Nephron progenitor cell (in vitro differentiated cells): ENCODE data around the gene KBTBD7.

Experiments
- DNase-seq: peaks from one replicate; pipeline ENCODE4 v3.0.0; 2021
- H3K27ac Mint-ChIP-seq: 2 replicates; pipeline ENCODE4 v1.8.0; 2021; ENCODE audit warnings: mild to moderate bottlenecking, moderate library complexity, mixed read lengths
- H3K27me3 Mint-ChIP-seq: 2 replicates; pipeline ENCODE4 v1.8.0; 2021; ENCODE audit warnings: mild to moderate bottlenecking, low read depth, mixed read lengths; ENCODE audit not compliant: poor library complexity
- H3K36me3 Mint-ChIP-seq: 2 replicates; pipeline ENCODE4 v1.8.0; 2021; ENCODE audit warnings: low read depth, mixed read lengths
- H3K4me1 Mint-ChIP-seq: 2 replicates; pipeline ENCODE4 v1.8.0; 2021; ENCODE audit warnings: mixed read lengths
- H3K4me3 Mint-ChIP-seq: 2 replicates; pipeline ENCODE4 v1.8.0; 2021; ENCODE audit warnings: mild to moderate bottlenecking, moderate library complexity, mixed read lengths
- H3K9me3 Mint-ChIP-seq: 2 replicates; pipeline ENCODE4 v1.8.0; 2021; ENCODE audit warnings: mild to moderate bottlenecking, moderate library complexity, mixed read lengths
- TF ChIP-seq, protein P1 (sequence below): fragments of 200-600 bp; sonication (generic); IDR thresholded peaks from 2 replicates; pipeline ENCODE4 v1.5.0; 2021; ENCODE audit warnings: antibody characterized with exemption

The KBTBD7 gene

DNA sequence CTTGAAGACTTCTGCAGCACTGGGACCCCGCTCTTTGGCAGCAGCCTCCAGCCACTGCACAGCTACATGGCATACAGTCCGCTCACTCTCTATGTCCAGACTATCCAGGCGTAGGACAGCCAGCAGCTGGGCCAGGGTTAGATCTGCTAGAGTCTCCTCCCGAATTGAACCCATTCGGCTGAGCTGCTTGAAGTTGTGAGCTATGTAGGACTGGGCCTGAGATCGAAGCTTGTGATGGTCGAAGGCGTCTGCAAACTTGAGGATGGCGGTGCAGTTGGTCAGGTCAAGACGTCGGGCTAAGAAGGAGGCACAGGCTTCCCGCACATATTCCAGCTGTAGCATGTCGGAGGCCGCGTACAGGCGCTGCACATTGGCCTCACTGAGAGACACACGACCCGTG lies 900 bp downstream of the KBTBD7 start:
- Mint-ChIP-seq H3K27ac (no peak overlapping the region), H3K36me3 (peaks cover 51% of the 10 kb centered on the region), H3K4me3 (peak overlapping the region; percentile 91), H3K27me3 (peaks cover 7% of the 10 kb centered on the region), H3K9me3 (peaks cover 39% of the 10 kb centered on the region), H3K4me1 (peaks cover 22% of the 10 kb centered on the region)
- no peak for DNase-seq
- TF ChIP-seq, protein P1, sequence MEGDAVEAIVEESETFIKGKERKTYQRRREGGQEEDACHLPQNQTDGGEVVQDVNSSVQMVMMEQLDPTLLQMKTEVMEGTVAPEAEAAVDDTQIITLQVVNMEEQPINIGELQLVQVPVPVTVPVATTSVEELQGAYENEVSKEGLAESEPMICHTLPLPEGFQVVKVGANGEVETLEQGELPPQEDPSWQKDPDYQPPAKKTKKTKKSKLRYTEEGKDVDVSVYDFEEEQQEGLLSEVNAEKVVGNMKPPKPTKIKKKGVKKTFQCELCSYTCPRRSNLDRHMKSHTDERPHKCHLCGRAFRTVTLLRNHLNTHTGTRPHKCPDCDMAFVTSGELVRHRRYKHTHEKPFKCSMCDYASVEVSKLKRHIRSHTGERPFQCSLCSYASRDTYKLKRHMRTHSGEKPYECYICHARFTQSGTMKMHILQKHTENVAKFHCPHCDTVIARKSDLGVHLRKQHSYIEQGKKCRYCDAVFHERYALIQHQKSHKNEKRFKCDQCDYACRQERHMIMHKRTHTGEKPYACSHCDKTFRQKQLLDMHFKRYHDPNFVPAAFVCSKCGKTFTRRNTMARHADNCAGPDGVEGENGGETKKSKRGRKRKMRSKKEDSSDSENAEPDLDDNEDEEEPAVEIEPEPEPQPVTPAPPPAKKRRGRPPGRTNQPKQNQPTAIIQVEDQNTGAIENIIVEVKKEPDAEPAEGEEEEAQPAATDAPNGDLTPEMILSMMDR, result no peak

DNA sequence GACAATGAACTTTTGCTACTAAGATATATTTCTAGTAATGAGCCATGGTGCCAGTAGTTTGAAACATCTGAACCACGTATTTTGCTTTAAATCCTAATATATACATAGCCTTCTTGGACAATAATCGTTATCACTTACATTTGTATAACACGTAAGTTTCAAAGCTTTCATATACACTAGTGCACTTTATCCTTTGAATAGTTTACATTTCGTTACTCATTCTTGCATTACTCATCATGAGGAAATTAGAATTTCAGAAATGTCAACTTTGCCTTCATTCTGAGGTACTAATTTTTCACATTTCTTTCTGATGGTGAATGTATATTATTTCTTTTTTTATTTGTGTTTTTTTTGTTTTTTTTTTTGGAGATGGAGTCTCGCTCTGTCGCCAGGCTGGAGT lies 5.8 kb downstream of the KBTBD7 start:
- Mint-ChIP-seq H3K4me3 (no peak overlapping the region), H3K4me1 (peaks cover 12% of the 10 kb centered on the region), H3K9me3 (peaks cover 28% of the 10 kb centered on the region), H3K27me3 (peaks cover 3% of the 10 kb centered on the region), H3K36me3 (peaks cover 43% of the 10 kb centered on the region), H3K27ac (no peak overlapping the region)
- no peak for DNase-seq
- TF ChIP-seq, protein P1, result no peak

DNA sequence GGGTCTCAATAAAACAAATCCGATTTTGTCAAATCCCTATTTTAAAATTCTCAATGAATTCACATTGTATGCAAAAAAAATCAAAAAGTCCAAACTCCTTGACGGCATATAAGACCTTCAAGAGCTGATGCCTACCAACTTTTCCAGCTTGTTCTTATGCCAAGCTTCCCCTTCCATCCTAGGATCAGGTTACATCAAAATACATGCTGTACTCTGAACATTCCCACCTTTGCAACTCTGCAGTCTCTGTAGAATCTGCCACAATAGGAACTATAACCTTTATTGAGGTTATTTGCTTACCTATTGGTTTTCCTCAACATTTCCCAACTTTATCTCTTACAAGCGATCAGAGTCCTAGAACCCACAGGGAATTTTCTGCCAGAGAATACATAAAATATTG lies 7.9 kb downstream of the KBTBD7 start:
- Mint-ChIP-seq H3K27ac (no peak overlapping the region), H3K36me3 (peaks cover 22% of the 10 kb centered on the region), H3K4me1 (no peaks in the 10 kb centered on the region), H3K9me3 (peaks cover 9% of the 10 kb centered on the region), H3K27me3 (no peaks in the 10 kb centered on the region), H3K4me3 (no peak overlapping the region)
- TF ChIP-seq, protein P1, result no peak
- DNase-seq, result no peak

DNA sequence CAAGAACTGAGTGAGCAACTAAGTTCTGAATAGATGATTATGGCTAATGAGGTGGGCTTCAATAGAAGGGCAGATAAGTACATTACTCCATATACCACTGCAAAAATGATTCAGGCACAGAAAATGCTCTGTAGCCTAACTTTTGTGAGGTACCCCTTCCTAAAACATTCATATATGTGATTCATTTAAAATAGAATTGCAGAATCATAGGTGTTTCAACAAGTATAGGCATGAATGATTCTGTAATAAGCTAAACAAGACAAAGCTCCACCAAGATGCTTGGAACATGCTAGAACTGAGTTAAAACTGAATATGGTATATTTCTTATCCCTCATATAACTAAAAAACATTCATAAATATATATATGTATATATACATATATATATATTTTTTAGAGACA lies 12.1 kb downstream of the KBTBD7 start:
- peaks cover 10% of the 10 kb centered on the region for H3K9me3 Mint-ChIP-seq
- peaks cover 16% of the 10 kb centered on the region for H3K36me3 Mint-ChIP-seq
- H3K4me3 Mint-ChIP-seq, result no peak overlapping the region
- H3K27ac Mint-ChIP-seq, result no peak overlapping the region
- no peak for DNase-seq
- TF ChIP-seq, protein P1, result no peak
- no peaks in the 10 kb centered on the region for H3K27me3 Mint-ChIP-seq
- no peaks in the 10 kb centered on the region for H3K4me1 Mint-ChIP-seq

DNA sequence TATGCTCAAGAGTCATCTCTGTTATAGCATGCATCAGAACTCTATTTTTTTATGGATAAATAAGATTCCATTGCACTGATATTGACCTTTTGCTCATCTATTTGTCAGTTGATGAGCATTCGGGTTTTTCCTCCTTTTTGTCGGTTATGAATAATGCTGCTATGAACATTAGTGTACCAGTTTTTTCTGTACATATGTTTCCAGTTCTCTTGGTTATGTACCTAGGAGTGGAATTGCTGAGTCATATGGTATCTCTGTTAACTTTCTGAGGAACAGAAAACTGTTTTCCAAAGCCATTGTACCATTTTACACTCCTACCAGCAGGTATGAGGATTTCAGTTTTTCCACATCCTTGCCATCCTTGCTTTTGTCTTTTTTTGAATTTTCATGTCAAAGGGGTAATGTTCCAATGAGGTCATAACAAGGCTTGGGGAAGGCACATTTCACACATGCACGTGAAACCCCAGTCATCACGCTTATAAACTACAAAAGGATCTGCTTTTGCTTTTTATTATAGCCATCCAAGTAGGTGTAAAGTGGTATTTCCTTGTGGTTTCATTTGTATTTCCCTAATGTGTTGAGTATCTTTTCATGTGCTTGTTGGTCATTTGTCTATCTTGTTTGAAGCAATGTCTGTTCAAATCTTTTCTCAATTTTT lies 14.6 kb downstream of the KBTBD7 start:
- TF ChIP-seq, protein P1, result no peak
- peaks cover 2% of the 10 kb centered on the region for H3K27me3 Mint-ChIP-seq
- no peak overlapping the region for H3K4me3 Mint-ChIP-seq
- DNase-seq, result no peak
- no peak overlapping the region for H3K27ac Mint-ChIP-seq
- peaks cover 40% of the 10 kb centered on the region for H3K36me3 Mint-ChIP-seq
- H3K4me1 Mint-ChIP-seq, result no peaks in the 10 kb centered on the region
- H3K9me3 Mint-ChIP-seq, result peaks cover 35% of the 10 kb centered on the region

DNA sequence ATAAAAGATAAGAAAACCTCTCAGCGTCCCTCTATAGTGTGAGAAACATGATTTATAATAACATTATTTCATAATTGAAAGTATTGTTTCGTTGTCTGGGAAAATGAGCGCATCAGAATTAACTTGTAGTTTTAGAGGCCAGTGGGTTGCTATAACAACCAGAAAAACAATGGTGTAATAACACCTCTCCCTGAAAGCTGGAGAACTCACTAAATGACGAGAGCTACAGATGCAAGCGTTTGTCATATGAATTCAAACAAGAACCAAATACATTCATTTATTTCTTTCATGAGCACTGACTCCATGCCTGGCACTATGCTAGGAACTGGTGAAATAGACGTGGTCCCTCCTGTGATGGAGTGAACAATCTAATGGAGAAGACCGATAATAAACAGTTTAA lies 16.3 kb downstream of the KBTBD7 start:
- peaks cover 49% of the 10 kb centered on the region for H3K9me3 Mint-ChIP-seq
- no peak overlapping the region for H3K4me3 Mint-ChIP-seq
- DNase-seq, result no peak
- no peaks in the 10 kb centered on the region for H3K4me1 Mint-ChIP-seq
- TF ChIP-seq, protein P1, result no peak
- peaks cover 2% of the 10 kb centered on the region for H3K27me3 Mint-ChIP-seq
- peaks cover 50% of the 10 kb centered on the region for H3K36me3 Mint-ChIP-seq
- no peak overlapping the region for H3K27ac Mint-ChIP-seq
